Measurements from ENCODE around the gene SCYGR8. TPM values are rescaled to one million over a fixed set of nuclear protein-coding genes. Genes with fewer than 3 reads are reported as not detected.

Gene SCYGR8
- total and polyA plus RNA-seq, 2 donors (not counting 3 experiments of a cell fraction or from before 2014, with no cell fraction given), result not detected

DNA sequence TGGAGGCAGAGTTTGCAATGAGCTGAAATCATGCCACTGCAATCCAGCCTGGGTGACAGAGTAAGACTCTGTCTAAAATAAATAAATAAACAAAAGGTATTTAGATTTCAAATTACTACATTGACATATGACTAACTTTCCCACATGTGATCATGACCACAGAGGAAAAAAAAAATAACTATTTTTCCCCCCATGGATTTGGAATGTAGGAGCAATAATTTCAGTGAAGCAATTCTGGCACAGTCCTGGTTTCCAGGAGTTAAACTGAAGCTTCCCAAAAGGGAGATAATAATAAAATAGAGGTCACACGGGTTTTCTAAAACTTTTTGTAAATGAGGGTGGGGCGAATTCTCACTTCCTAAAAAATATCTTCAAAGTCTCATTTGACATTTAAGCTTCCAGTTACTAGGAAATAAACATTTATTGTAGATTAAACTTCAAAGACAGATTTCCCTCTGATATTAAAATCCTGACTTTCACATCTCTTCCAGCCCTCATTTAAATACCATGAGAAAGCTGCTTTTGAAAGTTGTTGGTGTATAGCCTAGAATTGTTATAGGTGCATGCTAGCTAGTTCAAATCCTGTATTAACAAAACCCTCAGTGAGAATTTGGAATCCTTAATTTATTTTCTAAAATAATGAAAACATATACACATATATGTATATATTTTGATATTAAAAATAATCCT lies 48.6 kb upstream of the SCYGR8 start:
- no TSS peak for BruUV-seq (replicated peaks)
- ChIA-PET POLR2A (no interaction called here), CTCF (interaction anchor here (1.3 kb wide), 1 partner anchor 10 kb away, joined by 4 read pairs; no protein-coding TSS in a partner anchor)
- TF ChIP-seq CTCF (IDR thresholded peaks at IDR 0.05; ENCODE audit: extremely low read depth in 1 of 2, insufficient read depth in 1 of 2, low read depth in 1 of 2, low read length in 2 of 2) (no peak), EZH2 (IDR thresholded peaks at IDR 0.05; ENCODE audit: borderline replicate concordance, low read depth, low read length, severe bottlenecking) (no peak), POLR2A (IDR thresholded peaks at IDR 0.05; ENCODE audit: low read depth, low read length) (no peak), FOS (IDR thresholded peaks at IDR 0.05; ENCODE audit: borderline replicate concordance, insufficient read depth, low read length) (no peak), MYC (IDR thresholded peaks at IDR 0.05; ENCODE audit: low read depth, low read length) (no peak), JUN (IDR thresholded peaks at IDR 0.05; ENCODE audit: borderline replicate concordance, insufficient read depth, insufficient read length, low read depth) (no peak), POLR2AphosphoS5 (IDR thresholded peaks at IDR 0.05; ENCODE audit: insufficient read depth, low read depth, low read length) (no peak), GATA2 (IDR thresholded peaks at IDR 0.05; ENCODE audit: insufficient read depth, insufficient read length, low read depth, low read length) (no peak)
- TF ChIP-seq, protein P1, sequence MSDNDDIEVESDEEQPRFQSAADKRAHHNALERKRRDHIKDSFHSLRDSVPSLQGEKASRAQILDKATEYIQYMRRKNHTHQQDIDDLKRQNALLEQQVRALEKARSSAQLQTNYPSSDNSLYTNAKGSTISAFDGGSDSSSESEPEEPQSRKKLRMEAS (IDR thresholded peaks at IDR 0.05; ENCODE audit: insufficient read depth, insufficient read length), result no peak
- H2AFZ ChIP-seq (ENCODE audit: low read depth, low read length), result no peak overlapping the region
- no peaks in the 10 kb centered on the region for H3K36me3 ChIP-seq (ENCODE audit: control insufficient read depth in 2 of 2, extremely low read depth in 1 of 2, insufficient read depth in 2 of 2, low read length in 2 of 2)
- H3K9ac ChIP-seq (replicated peaks; ENCODE audit: extremely low read depth, insufficient read depth, low read length), result no peak overlapping the region
- FAIRE-seq (no peak), DNase-seq (ENCODE audit: low read depth, low spot score) (no peak)
- H3K4me1 ChIP-seq (ENCODE audit: control insufficient read depth, extremely low read depth, insufficient read depth, low read length), result no peaks in the 10 kb centered on the region
- intact Hi-C loops (cut with micrococcal nuclease) (no loop called here), dilution Hi-C loops (cut with MboI; ENCODE audit: extremely low pct_ligation_motif_present, low sequenced_read_pairs) (no loop called here)
- no peaks in the 10 kb centered on the region for H3K27me3 ChIP-seq (ENCODE audit: control insufficient read depth in 2 of 2, insufficient read depth in 2 of 2, low read length in 2 of 2)
- H3K27ac ChIP-seq (ENCODE audit: insufficient read depth, low read depth, low read length), result no peak overlapping the region
- no peaks in the 10 kb centered on the region for H3K9me3 ChIP-seq (replicated peaks; ENCODE audit: control insufficient read depth, insufficient read depth, low read length)
- no peaks in the 10 kb centered on the region for H3K9me1 ChIP-seq (replicated peaks; ENCODE audit: control insufficient read depth, extremely low read depth, insufficient read depth, low read length)
- no peak overlapping the region for H3K4me2 ChIP-seq (ENCODE audit: insufficient read depth, low read length)
- H4K20me1 ChIP-seq (replicated peaks; ENCODE audit: control insufficient read depth, extremely low read depth, insufficient read depth, low read length), result no peaks in the 10 kb centered on the region
- no peak overlapping the region for H3K4me3 ChIP-seq (replicated peaks in 1 of 3; ENCODE audit: insufficient read depth in 1 of 3, low read depth in 1 of 3, low read length in 3 of 3)
- H3K79me2 ChIP-seq (ENCODE audit: control insufficient read depth, insufficient read depth, low read length), result no peaks in the 10 kb centered on the region

Measured in endothelial cell of umbilical vein (primary cell).